CD14-positive monocyte (primary cell): ENCODE data around the gene PER2. TPM values are rescaled to one million over a fixed set of nuclear protein-coding genes. Genes with fewer than 3 reads are reported as not detected.
A peak's percentile ranks its signal among the peaks of the same experiment; 100 is the strongest.

ENCODE experiments used
- DNase-seq, 3 donors: peaks; one replicate each; pipeline ENCODE4 v3.0.0-alpha.2; 2011 to 2022
- H2AFZ ChIP-seq: 2 replicates; pipeline ENCODE4 v1.6.0; 2012; ENCODE audit warnings: mild to moderate bottlenecking, low read depth, low read length, inconsistent platforms; ENCODE audit not compliant: insufficient read depth, poor library complexity, severe bottlenecking
- H3K27ac ChIP-seq, 2 donors: 1 replicate in 1 of 2; 2 replicates in 1 of 2; pipeline ENCODE4 v1.5.1; 2012 to 2013; ENCODE audit warnings: low read length in 2 of 2, control low read depth in 1 of 2, inconsistent platforms in 1 of 2, low read depth in 1 of 2, mild to moderate bottlenecking in 1 of 2
- H3K27me3 ChIP-seq, 2 donors: one replicate each; pipeline versions ENCODE4 v1.6.0 to v1.6.1; 2011 to 2013; ENCODE audit warnings: low read length in 2 of 2; ENCODE audit not compliant: control insufficient read depth in 2 of 2, insufficient read depth in 2 of 2
- H3K36me3 ChIP-seq, 2 donors: replicated peaks in 1 of 2; 1 replicate in 1 of 2; 2 replicates in 1 of 2; pipeline versions ENCODE4 v1.5.1 to v1.6.1; 2012 to 2013; ENCODE audit warnings: low read length in 2 of 2, control low read depth in 1 of 2, inconsistent platforms in 1 of 2, mild to moderate bottlenecking in 1 of 2; ENCODE audit not compliant: insufficient read depth in 2 of 2, control insufficient read depth in 1 of 2
- H3K4me1 ChIP-seq, 2 donors: 1 replicate in 1 of 2; 2 replicates in 1 of 2; pipeline versions ENCODE4 v1.5.1 to v1.6.1; 2012 to 2013; ENCODE audit warnings: low read length in 2 of 2, control low read depth in 1 of 2, inconsistent platforms in 1 of 2, mild to moderate bottlenecking in 1 of 2, moderate library complexity in 1 of 2; ENCODE audit not compliant: insufficient read depth in 2 of 2, control insufficient read depth in 1 of 2
- H3K4me2 ChIP-seq: replicated peaks from 2 replicates; pipeline ENCODE3; 2012; ENCODE audit warnings: low read length, moderate library complexity, mild to moderate bottlenecking; ENCODE audit not compliant: poor library complexity, severe bottlenecking; ENCODE audit errors: extremely low read depth
- H3K4me3 ChIP-seq, 3 experiments: fragments of 200-600 bp in 1 of 3; sonication (generic) in 1 of 3; replicated peaks in 1 of 3; 1 replicate in 2 of 3; 2 replicates in 1 of 3; pipeline ENCODE4 v1.5.1; 2011 to 2013; ENCODE audit warnings: low read length in 3 of 3, mild to moderate bottlenecking in 3 of 3, control low read depth in 2 of 3, low read depth in 2 of 3, inconsistent platforms in 1 of 3, moderate library complexity in 1 of 3
- H3K79me2 ChIP-seq: 2 replicates; pipeline ENCODE4 v1.6.0; 2012; ENCODE audit warnings: mild to moderate bottlenecking, control low read depth, inconsistent platforms, low read length, moderate library complexity; ENCODE audit not compliant: insufficient read depth
- H3K9ac ChIP-seq: 2 replicates; pipeline ENCODE4 v1.6.0; 2017; ENCODE audit warnings: low read length, mild to moderate bottlenecking; ENCODE audit not compliant: insufficient read depth, poor library complexity, severe bottlenecking
- H3K9me3 ChIP-seq, 2 donors: replicated peaks in 1 of 2; 1 replicate in 1 of 2; 2 replicates in 1 of 2; pipeline versions ENCODE4 v1.5.1 to v1.6.1; 2012 to 2013; ENCODE audit warnings: low read length in 2 of 2, control low read depth in 1 of 2; ENCODE audit not compliant: control insufficient read depth in 1 of 2, insufficient read depth in 1 of 2
- H4K20me1 ChIP-seq: 2 replicates; pipeline ENCODE4 v1.6.0; 2012; ENCODE audit warnings: mild to moderate bottlenecking, low read length, control low read depth, moderate library complexity; ENCODE audit not compliant: insufficient read depth
- H3K27ac Mint-ChIP-seq, 7 donors: one replicate each; pipeline ENCODE4 v1.8.0; 2020; ENCODE audit warnings: mild to moderate bottlenecking in 7 of 7, mixed read lengths in 7 of 7, moderate library complexity in 6 of 7, inconsistent platforms in 2 of 7
- H3K27me3 Mint-ChIP-seq, 3 donors: one replicate each; pipeline ENCODE4 v1.8.0; 2021 to 2022; ENCODE audit warnings: low read depth in 3 of 3, mild to moderate bottlenecking in 3 of 3, mixed read lengths in 3 of 3, moderate library complexity in 3 of 3, inconsistent platforms in 1 of 3
- H3K36me3 Mint-ChIP-seq, 2 donors: one replicate each; pipeline ENCODE4 v1.8.0; 2020; ENCODE audit warnings: mixed read lengths in 2 of 2, inconsistent platforms in 1 of 2, mild to moderate bottlenecking in 1 of 2
- H3K4me1 Mint-ChIP-seq: one replicate; pipeline ENCODE4 v1.8.0; 2020; ENCODE audit warnings: mild to moderate bottlenecking, mixed read lengths
- H3K4me3 Mint-ChIP-seq, 2 donors: one replicate each; pipeline ENCODE4 v1.8.0; 2020; ENCODE audit warnings: mild to moderate bottlenecking in 2 of 2, mixed read lengths in 2 of 2, moderate library complexity in 1 of 2
- H3K9me3 Mint-ChIP-seq, 7 donors: one replicate each; pipeline ENCODE4 v1.8.0; 2020 to 2022; ENCODE audit warnings: mixed read lengths in 7 of 7, mild to moderate bottlenecking in 6 of 7, moderate library complexity in 6 of 7, inconsistent platforms in 2 of 7
- WGBS: methylation state at CpG from one replicate; pipeline ENCODE4 v1.1.5; 2013; ENCODE audit warnings: missing lambda C conversion rate; ENCODE audit not compliant: insufficient coverage; 5-methylcytosine and 5-hydroxymethylcytosine counted together
- intact Hi-C, 2 donors: fragments of 100-400 bp; cut with micrococcal nuclease; formaldehyde crosslinking; loops; one replicate each; pipeline versions ENCODE4 v1.15.0 to v1.15.1; 2023
- polyA plus RNA-seq, 3 donors: library from polyadenylated mRNA; depleted of rRNA in 1 of 3; unstranded in 2 of 3; stranded (reverse) in 1 of 3; fragments of 300-500 nt in 2 of 3; fragments of >200 nt in 1 of 3; fragmentation: Illumina TruSeq in 2 of 3; gene quantifications; 1 replicate in 2 of 3; 2 replicates in 1 of 3; pipeline ENCODE4 v1.2.3, GENCODE V29; 2012 to 2021
- TF ChIP-seq, protein P1 (sequence below): fragments of 200-600 bp; IDR thresholded peaks from one replicate; pipeline ENCODE4 v1.8.0; 2022; ENCODE audit warnings: antibody characterized with exemption, mild to moderate bottlenecking

Gene PER2
- polyA plus RNA-seq, 3 donors: 1.6 to 5.6 (median 3.1) TPM

DNA sequence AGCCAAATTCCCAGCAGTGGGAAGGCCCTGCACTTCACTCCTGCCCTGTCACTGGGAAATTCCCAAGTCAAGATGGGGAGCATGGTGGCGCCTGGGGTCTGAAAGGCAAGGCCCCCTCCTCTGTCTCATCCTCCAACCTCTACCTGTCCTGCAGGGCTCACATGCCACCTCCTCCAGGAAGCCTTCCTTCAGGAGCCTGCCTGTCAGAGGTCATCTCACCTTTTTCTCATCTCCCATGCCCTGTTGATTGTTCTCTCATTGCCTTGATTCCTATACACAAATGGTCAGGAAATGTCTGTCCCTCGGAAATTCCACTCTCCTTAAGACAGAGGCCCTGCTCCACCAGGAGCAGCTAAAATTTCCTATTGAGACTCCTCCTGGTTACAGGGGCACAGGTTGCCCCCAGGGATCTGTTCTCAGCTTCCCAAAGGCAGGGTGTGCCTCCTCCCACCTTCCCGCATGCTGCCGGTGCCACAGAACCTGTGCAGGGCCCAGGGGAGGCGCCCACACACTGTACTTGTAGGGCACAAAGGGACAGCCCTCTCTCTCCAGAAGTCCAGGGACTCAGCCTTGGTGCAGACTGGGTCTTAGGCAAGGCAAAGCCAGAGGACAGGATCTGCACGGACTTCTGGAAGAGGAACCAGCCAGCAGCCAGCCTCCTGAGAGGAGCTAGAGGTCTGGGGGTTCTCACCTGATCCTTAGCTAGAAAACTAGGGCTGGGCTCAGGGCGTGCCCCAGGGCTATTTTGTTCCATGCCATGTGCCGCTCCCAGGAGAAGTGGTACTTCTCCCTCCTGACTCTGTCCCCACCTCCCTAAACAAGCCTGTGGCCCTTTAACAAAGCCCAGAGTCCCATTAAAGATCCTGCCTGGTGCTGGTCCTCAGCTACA, 61.5 kb downstream of the PER2 start:
- Histone ChIP-seq H3K4me3 (no peak overlapping the region), H2AFZ (no peak overlapping the region), H3K27ac (no peak overlapping the region), H3K4me2 (no peak overlapping the region), H3K27me3 (peaks cover 0 to 6% of the 10 kb centered on the region in 2 donors), H3K79me2 (no peaks in the 10 kb centered on the region), H4K20me1 (no peaks in the 10 kb centered on the region), H3K9ac (no peak overlapping the region), H3K4me1 (peaks cover 11 to 14% of the 10 kb centered on the region in 2 donors), H3K9me3 (peaks cover 0 to 8% of the 10 kb centered on the region in 2 donors), H3K36me3 (no peaks in the 10 kb centered on the region)
- H3K4me1 Mint-ChIP-seq: peaks cover 14% of the 10 kb centered on the region
- DNase-seq: no peak
- WGBS: 89% methylated on average over 8 of the region's 8 CpGs
- H3K4me3 Mint-ChIP-seq: no peak overlapping the region
- intact Hi-C loops: no loop called here
- peaks cover 0 to 12% (median 4%) of the 10 kb centered on the region in 7 donors for H3K9me3 Mint-ChIP-seq
- H3K27ac Mint-ChIP-seq: no peak overlapping the region
- peaks cover 9 to 44% (median 41%) of the 10 kb centered on the region in 3 donors for H3K27me3 Mint-ChIP-seq
- H3K36me3 Mint-ChIP-seq: peaks cover 12 to 27% of the 10 kb centered on the region in 2 donors
- TF ChIP-seq, protein P1, sequence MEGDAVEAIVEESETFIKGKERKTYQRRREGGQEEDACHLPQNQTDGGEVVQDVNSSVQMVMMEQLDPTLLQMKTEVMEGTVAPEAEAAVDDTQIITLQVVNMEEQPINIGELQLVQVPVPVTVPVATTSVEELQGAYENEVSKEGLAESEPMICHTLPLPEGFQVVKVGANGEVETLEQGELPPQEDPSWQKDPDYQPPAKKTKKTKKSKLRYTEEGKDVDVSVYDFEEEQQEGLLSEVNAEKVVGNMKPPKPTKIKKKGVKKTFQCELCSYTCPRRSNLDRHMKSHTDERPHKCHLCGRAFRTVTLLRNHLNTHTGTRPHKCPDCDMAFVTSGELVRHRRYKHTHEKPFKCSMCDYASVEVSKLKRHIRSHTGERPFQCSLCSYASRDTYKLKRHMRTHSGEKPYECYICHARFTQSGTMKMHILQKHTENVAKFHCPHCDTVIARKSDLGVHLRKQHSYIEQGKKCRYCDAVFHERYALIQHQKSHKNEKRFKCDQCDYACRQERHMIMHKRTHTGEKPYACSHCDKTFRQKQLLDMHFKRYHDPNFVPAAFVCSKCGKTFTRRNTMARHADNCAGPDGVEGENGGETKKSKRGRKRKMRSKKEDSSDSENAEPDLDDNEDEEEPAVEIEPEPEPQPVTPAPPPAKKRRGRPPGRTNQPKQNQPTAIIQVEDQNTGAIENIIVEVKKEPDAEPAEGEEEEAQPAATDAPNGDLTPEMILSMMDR: no peak

DNA sequence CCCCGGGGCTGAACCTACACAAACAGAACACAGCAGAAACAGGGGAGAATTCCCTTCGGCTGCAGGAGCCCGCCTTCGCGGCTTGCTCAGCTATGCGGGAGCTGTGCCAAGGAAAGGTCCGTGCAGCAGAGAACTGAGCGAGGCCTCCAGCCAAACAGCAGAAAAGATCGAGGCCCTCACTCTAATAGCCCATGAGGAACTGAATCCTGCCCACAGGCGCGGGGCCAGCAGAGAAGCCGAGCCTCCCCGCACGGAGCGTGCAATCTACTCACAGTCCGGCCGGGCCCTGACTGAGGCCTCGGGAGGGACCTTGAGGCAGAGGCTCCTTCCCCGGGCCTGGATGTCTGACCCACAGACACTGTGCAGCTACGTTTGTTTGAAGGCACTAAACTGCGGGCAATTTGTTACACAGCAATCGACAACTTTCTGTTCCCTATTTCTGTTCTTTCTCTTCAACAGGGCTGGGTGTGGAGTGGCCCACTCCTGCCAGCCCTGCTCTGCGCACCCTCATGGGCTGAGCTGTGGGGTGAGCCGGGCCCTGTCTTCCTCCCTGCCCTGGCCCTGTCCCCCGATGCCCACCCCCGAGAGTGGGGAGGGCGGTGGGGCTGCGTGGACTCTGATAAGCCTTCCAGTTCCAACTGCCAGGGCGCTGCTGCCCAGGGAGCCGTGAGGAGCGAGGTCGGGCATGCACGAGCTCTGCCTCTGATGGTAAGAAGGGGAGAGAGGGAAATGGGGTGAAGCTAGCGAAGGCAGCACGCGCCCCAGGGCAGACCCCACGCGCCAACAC, 62.3 kb downstream of the PER2 start:
- no peak overlapping the region for H2AFZ ChIP-seq
- Mint-ChIP-seq H3K9me3 (peaks cover 0 to 5% (median 1%) of the 10 kb centered on the region in 7 donors), H3K4me3 (no peak overlapping the region), H3K36me3 (peaks cover 12 to 27% of the 10 kb centered on the region in 2 donors), H3K27me3 (peaks cover 9 to 37% (median 33%) of the 10 kb centered on the region in 3 donors), H3K4me1 (peaks cover 8% of the 10 kb centered on the region), H3K27ac (peak overlapping the region in 2 of 7 donors; percentile 38 to 65)
- H3K9me3 ChIP-seq: peaks cover 0 to 8% of the 10 kb centered on the region in 2 donors
- H3K9ac ChIP-seq: no peak overlapping the region
- TF ChIP-seq, protein P1: no peak
- DNase-seq: no peak
- no peaks in the 10 kb centered on the region for H4K20me1 ChIP-seq
- 90% methylated on average over 32 of the region's 38 CpGs for WGBS
- H3K4me3 ChIP-seq: no peak overlapping the region
- peaks cover 0 to 6% of the 10 kb centered on the region in 2 donors for H3K27me3 ChIP-seq
- peaks cover 4 to 6% of the 10 kb centered on the region in 2 donors for H3K4me1 ChIP-seq
- H3K79me2 ChIP-seq: no peaks in the 10 kb centered on the region
- no peak overlapping the region for H3K27ac ChIP-seq
- H3K36me3 ChIP-seq: no peaks in the 10 kb centered on the region
- intact Hi-C loops: no loop called here
- H3K4me2 ChIP-seq: no peak overlapping the region
